ENCODE data around the gene SNX33. TPM values are rescaled to one million over a fixed set of nuclear protein-coding genes. Genes with fewer than 3 reads are reported as not detected.
"Not testable (repeated sequence)": the region's sequence is repeated elsewhere in the genome, so short reads cannot be mapped to it uniquely, and the experiment has no call there.

Gene SNX33
- total RNA-seq, 1 donor from 2014 or later: 0.22 TPM

DNA sequence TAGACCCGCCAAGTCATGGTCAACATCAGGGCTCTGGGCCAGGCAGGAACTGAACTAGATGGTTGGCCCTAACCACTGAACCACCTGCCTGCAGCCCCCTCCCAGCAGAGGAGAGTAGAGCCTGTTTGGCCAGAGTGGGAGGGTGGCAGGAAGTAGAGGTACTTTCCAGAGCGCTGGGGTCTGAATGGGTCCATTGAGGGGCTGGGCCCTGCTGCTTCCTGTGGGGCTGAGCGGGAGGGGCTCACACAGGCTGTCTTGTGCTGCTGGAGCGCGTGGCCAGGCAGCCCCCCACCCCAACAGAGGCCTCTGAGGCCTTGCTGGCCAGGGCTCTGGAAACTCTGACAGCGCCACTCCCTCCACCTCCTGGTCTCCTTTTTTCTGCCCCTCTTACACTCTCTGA is 47.5 kb downstream of the SNX33 start:
- TF ChIP-seq, protein P1, sequence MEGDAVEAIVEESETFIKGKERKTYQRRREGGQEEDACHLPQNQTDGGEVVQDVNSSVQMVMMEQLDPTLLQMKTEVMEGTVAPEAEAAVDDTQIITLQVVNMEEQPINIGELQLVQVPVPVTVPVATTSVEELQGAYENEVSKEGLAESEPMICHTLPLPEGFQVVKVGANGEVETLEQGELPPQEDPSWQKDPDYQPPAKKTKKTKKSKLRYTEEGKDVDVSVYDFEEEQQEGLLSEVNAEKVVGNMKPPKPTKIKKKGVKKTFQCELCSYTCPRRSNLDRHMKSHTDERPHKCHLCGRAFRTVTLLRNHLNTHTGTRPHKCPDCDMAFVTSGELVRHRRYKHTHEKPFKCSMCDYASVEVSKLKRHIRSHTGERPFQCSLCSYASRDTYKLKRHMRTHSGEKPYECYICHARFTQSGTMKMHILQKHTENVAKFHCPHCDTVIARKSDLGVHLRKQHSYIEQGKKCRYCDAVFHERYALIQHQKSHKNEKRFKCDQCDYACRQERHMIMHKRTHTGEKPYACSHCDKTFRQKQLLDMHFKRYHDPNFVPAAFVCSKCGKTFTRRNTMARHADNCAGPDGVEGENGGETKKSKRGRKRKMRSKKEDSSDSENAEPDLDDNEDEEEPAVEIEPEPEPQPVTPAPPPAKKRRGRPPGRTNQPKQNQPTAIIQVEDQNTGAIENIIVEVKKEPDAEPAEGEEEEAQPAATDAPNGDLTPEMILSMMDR (IDR thresholded peaks at IDR 0.05): no peak
- peak overlapping the region; percentile 64 for H3K4me3 Mint-ChIP-seq
- H3K4me1 Mint-ChIP-seq: peaks cover 77% of the 10 kb centered on the region
- H3K27ac Mint-ChIP-seq: peak overlapping the region; percentile 68
- H3K27me3 Mint-ChIP-seq: no peaks in the 10 kb centered on the region
- ChIA-PET POLR2A (interaction anchor here (0.6 to 1.6 kb wide), 3 partner anchors 44 to 816 kb away, joined by 3 to 8 read pairs (median 3); no protein-coding TSS in a partner anchor), CTCF (interaction anchor here (1.0 kb wide), 1 partner anchor 9 kb away, joined by 4 read pairs; no protein-coding TSS in a partner anchor)
- intact Hi-C loops (cut with micrococcal nuclease): no loop called here
- no peaks in the 10 kb centered on the region for H3K9me3 Mint-ChIP-seq
- no peaks in the 10 kb centered on the region for H3K36me3 Mint-ChIP-seq (ENCODE audit: low read depth)
- DNase-seq (no peak), ATAC-seq (ENCODE audit: low read depth) (no peak)

DNA sequence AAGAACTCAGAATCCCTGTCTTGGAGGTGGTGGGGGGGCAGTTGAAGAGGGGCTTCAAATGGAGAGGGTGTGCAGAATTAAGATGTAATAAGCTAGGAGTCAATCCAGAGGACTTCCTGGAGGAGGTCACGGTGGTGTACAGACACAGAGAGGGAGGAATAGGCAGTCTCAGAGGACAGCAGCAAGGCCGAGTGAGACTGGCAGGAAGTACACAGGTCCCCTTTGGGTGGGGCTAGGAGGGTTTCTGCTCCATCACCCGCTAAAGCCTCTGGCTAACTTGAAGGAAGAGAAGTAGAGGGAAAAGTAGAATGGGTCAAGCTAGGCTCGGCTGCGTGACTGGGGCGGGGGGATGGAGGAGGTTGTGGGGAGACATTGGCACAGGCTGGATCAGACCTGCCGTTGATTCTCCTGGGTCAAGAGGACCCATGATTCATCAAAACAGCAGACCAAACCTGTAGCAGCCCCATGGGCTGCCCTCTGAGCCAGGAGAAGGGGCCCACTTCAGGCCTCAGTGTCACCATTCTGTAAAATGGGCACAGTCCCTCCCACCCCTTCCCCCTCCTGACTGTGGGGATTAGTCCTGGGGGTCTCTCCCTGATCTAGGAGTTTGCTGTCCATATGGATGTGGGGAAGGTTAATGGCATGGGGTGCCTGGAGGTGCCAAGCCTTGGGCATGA is 48.1 kb downstream of the SNX33 start:
- POLR2A ChIA-PET: interaction anchor here (1.6 kb wide), 1 partner anchor 43 kb away, joined by 3 read pairs; no protein-coding TSS in a partner anchor
- intact Hi-C loops (cut with micrococcal nuclease): no loop called here
- ATAC-seq (ENCODE audit: low read depth) (peak; percentile 15), DNase-seq (no peak)
- TF ChIP-seq, protein P1 (IDR thresholded peaks at IDR 0.05): no peak
- no peaks in the 10 kb centered on the region for H3K27me3 Mint-ChIP-seq
- H3K36me3 Mint-ChIP-seq (ENCODE audit: low read depth): no peaks in the 10 kb centered on the region
- H3K9me3 Mint-ChIP-seq: no peaks in the 10 kb centered on the region
- peaks cover 82% of the 10 kb centered on the region for H3K4me1 Mint-ChIP-seq
- peak overlapping the region; percentile 68 for H3K27ac Mint-ChIP-seq
- peak overlapping the region; percentile 64 for H3K4me3 Mint-ChIP-seq
- CTCF ChIA-PET: no interaction called here

DNA sequence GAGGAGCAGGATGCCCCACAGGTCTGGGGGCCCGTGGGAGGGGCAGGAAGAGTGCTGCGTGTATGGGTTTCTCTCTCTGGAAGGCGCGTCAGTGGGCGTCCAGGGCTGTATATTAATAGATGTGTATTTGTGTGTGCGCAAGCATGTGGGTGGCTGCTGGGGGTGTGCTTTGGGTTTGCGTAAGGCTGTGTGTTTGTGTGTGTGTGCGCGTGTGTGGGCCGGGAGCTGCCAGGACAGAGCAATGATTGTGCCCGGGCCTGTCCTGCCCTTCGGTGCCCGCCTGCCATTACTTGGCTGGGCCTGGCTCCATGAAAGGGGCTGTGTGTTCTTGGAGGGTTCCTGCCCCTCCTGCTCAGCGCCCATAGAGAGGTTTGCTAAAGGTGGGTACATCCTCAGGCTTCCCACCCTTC is 48.6 kb downstream of the SNX33 start:
- ChIA-PET CTCF (no interaction called here), POLR2A (no interaction called here)
- H3K9me3 Mint-ChIP-seq: no peaks in the 10 kb centered on the region
- H3K27ac Mint-ChIP-seq: peak overlapping the region; percentile 68
- TF ChIP-seq, protein P1 (IDR thresholded peaks at IDR 0.05): no peak
- H3K4me3 Mint-ChIP-seq: peak overlapping the region; percentile 38
- intact Hi-C loops (cut with micrococcal nuclease): no loop called here
- peaks cover 88% of the 10 kb centered on the region for H3K4me1 Mint-ChIP-seq
- ATAC-seq (ENCODE audit: low read depth) (no peak), DNase-seq (no peak)
- H3K27me3 Mint-ChIP-seq: no peaks in the 10 kb centered on the region
- no peaks in the 10 kb centered on the region for H3K36me3 Mint-ChIP-seq (ENCODE audit: low read depth)

DNA sequence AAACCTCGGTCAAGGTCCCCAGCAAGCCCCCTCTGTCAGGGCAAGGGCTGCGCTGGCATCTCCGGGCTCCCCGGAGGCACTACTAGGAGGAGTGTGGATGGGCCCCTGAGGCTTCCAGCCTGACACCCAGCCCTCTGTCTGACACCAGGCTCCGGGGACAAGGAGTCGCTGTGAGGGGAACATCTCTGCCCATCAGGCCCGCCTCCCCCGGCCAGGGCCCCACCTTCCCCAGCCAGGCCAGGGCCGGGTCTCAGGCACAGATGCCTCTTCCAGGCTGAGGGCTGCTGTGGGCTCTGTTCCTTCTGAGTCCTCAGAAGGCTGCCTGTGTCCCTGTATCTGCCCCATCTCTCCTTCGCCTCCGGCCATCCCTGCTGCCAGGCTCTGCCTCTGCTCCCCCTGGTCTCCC is 49.1 kb downstream of the SNX33 start:
- ATAC-seq (ENCODE audit: low read depth) (no peak), DNase-seq (no peak)
- no peaks in the 10 kb centered on the region for H3K27me3 Mint-ChIP-seq
- intact Hi-C loops (cut with micrococcal nuclease): no loop called here
- peaks cover 93% of the 10 kb centered on the region for H3K4me1 Mint-ChIP-seq
- POLR2A ChIA-PET: no interaction called here
- no peaks in the 10 kb centered on the region for H3K9me3 Mint-ChIP-seq
- TF ChIP-seq, protein P1 (IDR thresholded peaks at IDR 0.05): no peak
- no peak overlapping the region for H3K27ac Mint-ChIP-seq
- no peak overlapping the region for H3K4me3 Mint-ChIP-seq
- no peaks in the 10 kb centered on the region for H3K36me3 Mint-ChIP-seq (ENCODE audit: low read depth)
- CTCF ChIA-PET: no interaction called here

DNA sequence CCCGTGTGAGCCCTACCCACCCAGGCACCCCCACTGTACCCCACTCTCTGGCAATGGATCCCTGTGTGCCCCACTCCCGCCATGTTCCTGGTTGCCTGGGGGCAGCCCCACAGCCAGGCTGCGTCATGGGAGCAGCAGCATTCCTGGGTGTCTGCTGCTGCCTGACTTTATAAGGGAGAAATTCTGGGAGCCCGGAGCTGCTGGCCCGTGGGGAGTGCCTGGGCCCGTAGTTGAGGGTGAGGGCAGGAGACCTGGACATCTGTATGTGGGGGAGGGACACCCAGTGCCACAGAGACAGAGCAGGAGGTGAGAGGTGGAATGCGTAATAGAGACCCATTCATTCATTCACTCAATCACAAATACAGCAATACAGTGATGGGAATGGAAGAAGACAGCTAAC is 49.8 kb downstream of the SNX33 start:
- Mint-ChIP-seq H3K27ac (no peak overlapping the region), H3K4me3 (no peak overlapping the region), H3K9me3 (no peaks in the 10 kb centered on the region), H3K36me3 (ENCODE audit: low read depth) (no peaks in the 10 kb centered on the region), H3K4me1 (peaks cover 96% of the 10 kb centered on the region), H3K27me3 (no peaks in the 10 kb centered on the region)
- TF ChIP-seq, protein P1 (IDR thresholded peaks at IDR 0.05): no peak
- CTCF ChIA-PET: no interaction called here
- POLR2A ChIA-PET: no interaction called here
- DNase-seq (no peak), ATAC-seq (ENCODE audit: low read depth) (no peak)
- intact Hi-C loops (cut with micrococcal nuclease): no loop called here

DNA sequence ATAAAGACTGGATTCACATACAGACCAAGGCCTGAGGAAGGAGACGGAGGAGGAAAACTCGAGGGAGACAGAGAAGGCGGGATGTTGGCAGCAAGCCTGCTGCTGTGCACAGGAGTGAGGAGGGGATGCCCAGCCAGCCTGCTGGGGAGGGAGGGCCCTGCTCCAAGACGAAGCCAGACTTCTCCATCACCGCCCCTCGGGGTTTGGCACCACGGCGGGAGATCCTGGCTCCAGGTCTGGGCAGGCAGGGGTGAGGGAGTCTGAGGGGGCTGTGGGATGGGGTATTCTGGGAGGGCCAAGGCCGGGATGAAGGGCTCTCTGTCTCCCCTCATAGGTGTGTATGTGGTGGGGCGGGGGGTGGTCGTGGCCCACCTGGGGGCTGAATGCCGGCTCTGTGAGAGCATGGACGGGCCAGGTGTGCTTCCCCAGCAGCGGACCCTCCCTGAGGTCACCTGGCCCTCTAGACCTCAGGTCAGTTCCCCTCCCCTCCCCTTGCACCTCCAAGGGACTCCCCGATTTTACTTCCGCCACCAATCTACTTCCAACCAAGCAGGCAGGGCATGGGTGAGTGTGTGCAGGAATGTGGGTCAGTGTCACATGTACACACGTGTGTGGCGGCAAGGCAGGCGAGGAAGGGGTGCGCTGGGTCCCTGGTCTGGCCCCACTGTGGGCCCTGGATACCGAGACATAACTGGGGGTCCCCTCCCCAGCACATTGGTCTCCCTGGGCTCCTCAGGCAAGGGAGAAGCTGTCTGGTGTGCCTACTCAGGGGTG is 50.4 kb downstream of the SNX33 start:
- DNase-seq; H3K27ac Mint-ChIP-seq; CTCF ChIA-PET; H3K27me3 Mint-ChIP-seq; intact Hi-C loops (cut with micrococcal nuclease); H3K4me3 Mint-ChIP-seq; ATAC-seq (ENCODE audit: low read depth); H3K36me3 Mint-ChIP-seq (ENCODE audit: low read depth); H3K9me3 Mint-ChIP-seq; POLR2A ChIA-PET: not testable (repeated sequence)
- H3K4me1 Mint-ChIP-seq: peaks cover 91% of the 10 kb centered on the region

DNA sequence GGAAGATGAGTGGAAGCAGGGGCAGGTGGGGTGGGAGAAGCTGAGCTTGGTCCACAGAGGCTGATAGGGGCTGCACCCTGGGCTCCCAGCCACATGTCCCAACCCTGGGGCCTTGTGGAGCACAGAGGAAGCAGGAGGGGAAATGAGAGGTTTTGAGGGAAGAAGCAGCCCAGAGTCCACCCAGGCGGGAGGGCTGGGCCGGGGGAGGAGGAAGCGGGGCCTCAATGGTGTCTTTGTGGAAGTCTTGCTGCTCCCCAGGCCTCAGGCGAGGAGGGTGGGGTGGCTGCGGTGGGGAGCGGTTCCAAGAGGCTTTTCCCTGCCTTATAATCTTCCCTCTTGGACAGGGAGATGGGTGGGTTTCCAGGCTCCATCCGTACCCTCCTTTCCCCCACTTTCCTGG is 51.8 kb downstream of the SNX33 start:
- CTCF ChIA-PET; ATAC-seq (ENCODE audit: low read depth); intact Hi-C loops (cut with micrococcal nuclease); H3K27ac Mint-ChIP-seq; H3K9me3 Mint-ChIP-seq; H3K36me3 Mint-ChIP-seq (ENCODE audit: low read depth); H3K27me3 Mint-ChIP-seq; DNase-seq; POLR2A ChIA-PET: not testable (repeated sequence)
- peak overlapping the region; percentile 25 for H3K4me3 Mint-ChIP-seq
- H3K4me1 Mint-ChIP-seq: peaks cover 77% of the 10 kb centered on the region
